Astrocyte (in vitro differentiated cells and primary cell): Measurements from ENCODE around the gene IRF2. TPM values are rescaled to one million over a fixed set of nuclear protein-coding genes. Genes with fewer than 3 reads are reported as not detected.

Experiments used
- DNase-seq: peaks from one replicate; pipeline ENCODE4 v3.0.0-alpha.2; 2010; ENCODE audit warnings: low read depth
- FAIRE-seq: peaks from 2 replicates; lab custom pipeline; 2011; peaks lifted over from hg19 to GRCh38; lab: Jason Lieb, UNC
- H2AFZ ChIP-seq: 2 replicates; pipeline ENCODE4 v1.6.0; 2012; ENCODE audit warnings: low read depth, low read length, inconsistent platforms
- H3K27ac ChIP-seq: 2 replicates; pipeline ENCODE4 v1.5.1; 2011; ENCODE audit warnings: low read depth, low read length, inconsistent platforms
- H3K27me3 ChIP-seq: 2 replicates; pipeline ENCODE4 v1.6.0; 2011; ENCODE audit warnings: low read length, inconsistent platforms; ENCODE audit not compliant: insufficient read depth
- H3K36me3 ChIP-seq: 2 replicates; pipeline ENCODE4 v1.5.1; 2011; ENCODE audit warnings: low read length, inconsistent platforms; ENCODE audit not compliant: insufficient read depth
- H3K4me1 ChIP-seq: 2 replicates; pipeline ENCODE4 v1.5.1; 2011; ENCODE audit warnings: low read length, inconsistent platforms; ENCODE audit not compliant: insufficient read depth
- H3K4me2 ChIP-seq: 2 replicates; pipeline ENCODE4 v1.6.0; 2012; ENCODE audit warnings: low read length, inconsistent platforms
- H3K4me3 ChIP-seq: 2 replicates; pipeline ENCODE4 v1.5.1; 2011; ENCODE audit warnings: low read depth, mild to moderate bottlenecking, low read length, inconsistent platforms; ENCODE audit not compliant: insufficient read depth
- H3K79me2 ChIP-seq: 2 replicates; pipeline ENCODE4 v1.6.0; 2012; ENCODE audit warnings: mild to moderate bottlenecking, low read length, inconsistent platforms; ENCODE audit not compliant: insufficient read depth
- H3K9ac ChIP-seq: 2 replicates; pipeline ENCODE4 v1.6.0; 2012; ENCODE audit warnings: mild to moderate bottlenecking, low read length, inconsistent platforms
- H3K9me3 ChIP-seq: 2 replicates; pipeline ENCODE4 v1.5.1; 2012; ENCODE audit warnings: low read depth, mild to moderate bottlenecking, low read length, inconsistent platforms; ENCODE audit not compliant: insufficient read depth
- H4K20me1 ChIP-seq: 2 replicates; pipeline ENCODE4 v1.6.0; 2012; ENCODE audit warnings: low read length, inconsistent platforms; ENCODE audit not compliant: insufficient read depth
- H3K27ac Mint-ChIP-seq: one replicate; pipeline ENCODE4 v1.8.0; 2021; ENCODE audit warnings: mild to moderate bottlenecking, mixed read lengths; ENCODE audit not compliant: unreplicated experiment
- H3K27me3 Mint-ChIP-seq: one replicate; pipeline ENCODE4 v1.8.0; 2021; ENCODE audit warnings: low read depth, mixed read lengths; ENCODE audit not compliant: unreplicated experiment
- H3K36me3 Mint-ChIP-seq: one replicate; pipeline ENCODE4 v1.8.0; 2021; ENCODE audit warnings: low read depth, mixed read lengths; ENCODE audit not compliant: unreplicated experiment
- H3K4me1 Mint-ChIP-seq: one replicate; pipeline ENCODE4 v1.8.0; 2021; ENCODE audit warnings: low read depth, mixed read lengths; ENCODE audit not compliant: unreplicated experiment
- H3K4me3 Mint-ChIP-seq: one replicate; pipeline ENCODE4 v1.8.0; 2021; ENCODE audit warnings: mild to moderate bottlenecking, moderate library complexity, mixed read lengths; ENCODE audit not compliant: unreplicated experiment
- H3K9me3 Mint-ChIP-seq: one replicate; pipeline ENCODE4 v1.8.0; 2021; ENCODE audit warnings: mild to moderate bottlenecking, mixed read lengths; ENCODE audit not compliant: unreplicated experiment
- CTCF ChIP-seq: IDR thresholded peaks from 2 replicates; pipeline ENCODE4 v1.5.1; 2011; ENCODE audit warnings: low read depth, mild to moderate bottlenecking, inconsistent platforms, low read length, moderate library complexity; ENCODE audit not compliant: insufficient read depth
- EZH2 ChIP-seq: IDR thresholded peaks from 2 replicates; pipeline ENCODE4 v1.6.1; 2012; ENCODE audit warnings: mild to moderate bottlenecking, low read length, inconsistent platforms; ENCODE audit not compliant: insufficient read depth
- total RNA-seq: library from RNA; stranded (reverse); gene quantifications from 2 replicates; pipeline ENCODE4 v1.2.1, GENCODE V29; 2021

IRF2 gene
- total RNA-seq, 1 donor from 2014 or later: 12.6 TPM

GRCh38 chr4:184510401-184510800 is 36.1 kb upstream of the IRF2 start:
- H3K4me3 ChIP-seq: no peak overlapping the region
- H3K4me2 ChIP-seq: no peak overlapping the region
- Mint-ChIP-seq H3K4me1 (peaks cover 19% of the 10 kb centered on the region), H3K27ac (no peak overlapping the region), H3K27me3 (no peaks in the 10 kb centered on the region), H3K36me3 (no peaks in the 10 kb centered on the region), H3K9me3 (peaks cover 2% of the 10 kb centered on the region), H3K4me3 (no peak overlapping the region)
- no peaks in the 10 kb centered on the region for H3K36me3 ChIP-seq
- no peak for FAIRE-seq
- H3K9me3 ChIP-seq: no peaks in the 10 kb centered on the region
- H3K79me2 ChIP-seq: no peaks in the 10 kb centered on the region
- TF ChIP-seq CTCF (no peak), EZH2 (no peak)
- H2AFZ ChIP-seq: no peak overlapping the region
- DNase-seq: no peak
- no peaks in the 10 kb centered on the region for H3K27me3 ChIP-seq
- peaks cover 14% of the 10 kb centered on the region for H3K4me1 ChIP-seq
- no peaks in the 10 kb centered on the region for H4K20me1 ChIP-seq
- no peak overlapping the region for H3K27ac ChIP-seq
- no peak overlapping the region for H3K9ac ChIP-seq

- no peaks in the 10 kb centered on the region for H3K9me3 ChIP-seq
- no peaks in the 10 kb centered on the region for H3K79me2 ChIP-seq
- H3K36me3 ChIP-seq: no peaks in the 10 kb centered on the region
- H3K27me3 Mint-ChIP-seq: peaks cover 1% of the 10 kb centered on the region
- no peak overlapping the region for H3K9ac ChIP-seq
- H3K27me3 ChIP-seq: no peaks in the 10 kb centered on the region
- DNase-seq (no peak), FAIRE-seq (no peak)
- H2AFZ ChIP-seq: peak overlapping the region; percentile 10
- H3K4me1 ChIP-seq: no peaks in the 10 kb centered on the region
- H3K4me3 Mint-ChIP-seq: no peak overlapping the region
- H3K4me2 ChIP-seq: no peak overlapping the region
- no peak overlapping the region for H3K27ac Mint-ChIP-seq
- no peak overlapping the region for H3K27ac ChIP-seq
- H3K36me3 Mint-ChIP-seq: no peaks in the 10 kb centered on the region
- no peaks in the 10 kb centered on the region for H4K20me1 ChIP-seq
- TF ChIP-seq CTCF: peak; percentile 9
- TF ChIP-seq EZH2: no peak
- no peaks in the 10 kb centered on the region for H3K9me3 Mint-ChIP-seq
- H3K4me3 ChIP-seq: no peak overlapping the region
- peaks cover 6% of the 10 kb centered on the region for H3K4me1 Mint-ChIP-seq
Observed at GRCh38 chr4:184506527-184507121, 32.3 kb upstream of the IRF2 start.

- Mint-ChIP-seq H3K4me3 (no peak overlapping the region), H3K4me1 (peaks cover 2% of the 10 kb centered on the region), H3K27me3 (peaks cover 7% of the 10 kb centered on the region), H3K36me3 (no peaks in the 10 kb centered on the region), H3K9me3 (peaks cover 3% of the 10 kb centered on the region), H3K27ac (peak overlapping the region; percentile 5)
- Histone ChIP-seq H3K36me3 (no peaks in the 10 kb centered on the region), H3K9me3 (no peaks in the 10 kb centered on the region), H3K4me2 (no peak overlapping the region), H3K27me3 (no peaks in the 10 kb centered on the region), H4K20me1 (no peaks in the 10 kb centered on the region), H3K4me1 (no peaks in the 10 kb centered on the region), H3K79me2 (no peaks in the 10 kb centered on the region), H3K4me3 (no peak overlapping the region), H3K9ac (no peak overlapping the region), H3K27ac (no peak overlapping the region), H2AFZ (no peak overlapping the region)
- FAIRE-seq (no peak), DNase-seq (no peak)
- TF ChIP-seq CTCF: no peak
Observed at GRCh38 chr4:184504385-184504784, 30.0 kb upstream of the IRF2 start.
